Regular cardiac myocyte (primary cell): ENCODE data around the gene NPS. TPM values are rescaled to one million over a fixed set of nuclear protein-coding genes. Genes with fewer than 3 reads are reported as not detected.

ENCODE experiments used
- total RNA-seq: library from RNA; depleted of rRNA; stranded (reverse); fragments of >200 nt; gene quantifications from 2 replicates; pipeline ENCODE4 v1.2.3, GENCODE V29; 2014

The NPS gene, protein sequence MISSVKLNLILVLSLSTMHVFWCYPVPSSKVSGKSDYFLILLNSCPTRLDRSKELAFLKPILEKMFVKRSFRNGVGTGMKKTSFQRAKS
- total RNA-seq: not detected in 2 replicates

DNA sequence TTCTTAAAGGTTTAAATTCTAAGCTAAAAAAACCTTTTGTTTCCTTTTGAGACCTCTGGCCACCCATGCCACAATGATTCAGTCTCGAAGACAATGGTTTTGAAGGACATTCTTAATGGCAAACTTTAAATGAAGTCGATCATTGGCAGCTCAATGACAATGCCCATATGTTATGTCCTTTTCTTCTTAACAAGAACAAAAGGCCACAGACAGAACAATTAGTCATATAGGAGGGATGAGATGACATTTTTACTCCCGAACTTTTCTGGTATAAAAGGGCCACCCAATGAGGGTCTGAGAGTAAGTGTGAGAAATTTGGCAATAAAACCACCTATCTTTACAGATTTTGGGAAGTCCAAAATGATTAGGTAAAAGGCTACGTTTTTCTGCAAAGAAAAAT lies at the start of gene NPS:
Gene NPS (plus strand): TSS at position 301 of the 400 bp plus-strand sequence. CDS start 60 bp downstream, at position 361.

Other genes with a start within 250 kb of the NPS start
- gene FOXI2, start 187.9 kb downstream of the NPS start, total RNA-seq: not detected in 2 replicates